A549 treated with RU486 at 1 μM for 4 hours (cell line): Measurements from ENCODE around the gene ADAMTS14. TPM values are rescaled to one million over a fixed set of nuclear protein-coding genes. Genes with fewer than 3 reads are reported as not detected.

ENCODE experiments used
- total RNA-seq: library from RNA; stranded (reverse); fragments of 200-300 nt; extraction: Qiagen RNA extraction; gene quantifications from 5 replicates; pipeline ENCODE4 v1.2.3, GENCODE V29; 2022; ENCODE audit warnings: low read depth

The ADAMTS14 gene, protein sequence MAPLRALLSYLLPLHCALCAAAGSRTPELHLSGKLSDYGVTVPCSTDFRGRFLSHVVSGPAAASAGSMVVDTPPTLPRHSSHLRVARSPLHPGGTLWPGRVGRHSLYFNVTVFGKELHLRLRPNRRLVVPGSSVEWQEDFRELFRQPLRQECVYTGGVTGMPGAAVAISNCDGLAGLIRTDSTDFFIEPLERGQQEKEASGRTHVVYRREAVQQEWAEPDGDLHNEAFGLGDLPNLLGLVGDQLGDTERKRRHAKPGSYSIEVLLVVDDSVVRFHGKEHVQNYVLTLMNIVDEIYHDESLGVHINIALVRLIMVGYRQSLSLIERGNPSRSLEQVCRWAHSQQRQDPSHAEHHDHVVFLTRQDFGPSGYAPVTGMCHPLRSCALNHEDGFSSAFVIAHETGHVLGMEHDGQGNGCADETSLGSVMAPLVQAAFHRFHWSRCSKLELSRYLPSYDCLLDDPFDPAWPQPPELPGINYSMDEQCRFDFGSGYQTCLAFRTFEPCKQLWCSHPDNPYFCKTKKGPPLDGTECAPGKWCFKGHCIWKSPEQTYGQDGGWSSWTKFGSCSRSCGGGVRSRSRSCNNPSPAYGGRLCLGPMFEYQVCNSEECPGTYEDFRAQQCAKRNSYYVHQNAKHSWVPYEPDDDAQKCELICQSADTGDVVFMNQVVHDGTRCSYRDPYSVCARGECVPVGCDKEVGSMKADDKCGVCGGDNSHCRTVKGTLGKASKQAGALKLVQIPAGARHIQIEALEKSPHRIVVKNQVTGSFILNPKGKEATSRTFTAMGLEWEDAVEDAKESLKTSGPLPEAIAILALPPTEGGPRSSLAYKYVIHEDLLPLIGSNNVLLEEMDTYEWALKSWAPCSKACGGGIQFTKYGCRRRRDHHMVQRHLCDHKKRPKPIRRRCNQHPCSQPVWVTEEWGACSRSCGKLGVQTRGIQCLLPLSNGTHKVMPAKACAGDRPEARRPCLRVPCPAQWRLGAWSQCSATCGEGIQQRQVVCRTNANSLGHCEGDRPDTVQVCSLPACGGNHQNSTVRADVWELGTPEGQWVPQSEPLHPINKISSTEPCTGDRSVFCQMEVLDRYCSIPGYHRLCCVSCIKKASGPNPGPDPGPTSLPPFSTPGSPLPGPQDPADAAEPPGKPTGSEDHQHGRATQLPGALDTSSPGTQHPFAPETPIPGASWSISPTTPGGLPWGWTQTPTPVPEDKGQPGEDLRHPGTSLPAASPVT
- total RNA-seq, result 0.05 to 0.07 TPM (median 0.06 TPM) in 5 replicates

GRCh38 chr10:70672165-70673042 is at the start of gene ADAMTS14:
ADAMTS14 (plus strand) TSS chr10:70672506; CDS start chr10:70672803, 297 bp downstream.

GRCh38 chr10:70785190-70785589 is 112.9 kb downstream of the ADAMTS14 start, which contains the start of gene TBATA:
TBATA (minus strand) TSS chr10:70785377; CDS start chr10:70783379, 1,998 bp downstream.

Other genes starting within 250 kb of the ADAMTS14 start
- gene NODAL, start 230.8 kb upstream of the ADAMTS14 start, total RNA-seq, result not detected in 5 replicates
- gene PALD1, start 193.7 kb upstream of the ADAMTS14 start, total RNA-seq, result 5.0 to 7.9 TPM (median 7.1 TPM) in 5 replicates
- gene PRF1, start 69.8 kb upstream of the ADAMTS14 start, total RNA-seq, result not detected in 5 replicates
- not detected in 5 replicates for gene TBATA, start 112.9 kb downstream of the ADAMTS14 start, total RNA-seq
- 23.1 to 34.9 TPM (median 27.8 TPM) in 5 replicates for gene SGPL1, start 143.4 kb downstream of the ADAMTS14 start, total RNA-seq
- gene PCBD1, start 216.1 kb downstream of the ADAMTS14 start, total RNA-seq, result 195 to 257 TPM (median 238 TPM) in 5 replicates